K562 (cell line): ENCODE data around the gene TMEM92. TPM values are rescaled to one million over a fixed set of nuclear protein-coding genes. Genes with fewer than 3 reads are reported as not detected.
"Not testable (repeated sequence)": the region's sequence is repeated elsewhere in the genome, so short reads cannot be mapped to it uniquely, and the experiment has no call there.

Source experiments
- ATAC-seq: fragments of 200-7000 bp; cut with Tn5 transposase; 3 replicates; pipeline ENCODE4 v1.9.1; 2020; ENCODE audit warnings: moderate library complexity
- BruUV-seq: library from RNA; stranded (reverse); fragments of 400-500 nt; replicated peaks from 2 replicates; lab custom pipeline; 2021; lab: Mats Ljungman, UMichigan
- CTCF ChIA-PET: fragments of 300-600 bp; formaldehyde crosslinking; extraction: SDS; loops from one replicate; lab custom pipeline; 2021; ENCODE audit warnings: low intra/inter-chr PET ratio; lab: Yijun Ruan, JAX
- POLR2A ChIA-PET: fragments of 300-600, 350-650 bp; sonication (Branson Sonifier 250); formaldehyde crosslinking; extraction: SDS; loops from one replicate; lab custom pipeline; 2021; ENCODE audit warnings: antibody characterized with exemption, inconsistent platforms; lab: Yijun Ruan, JAX
- DNase-seq, 4 experiments: peaks; one replicate each; pipeline versions ENCODE4 v3.0.0 to v3.0.0-alpha.2; 2011 to 2018; ENCODE audit warnings: low spot score in 3 of 4, mixed read lengths in 3 of 4; ENCODE audit errors: extremely low read depth in 1 of 4
- FAIRE-seq: peaks from 2 replicates; lab custom pipeline; 2011; peaks lifted over from hg19 to GRCh38; lab: Jason Lieb, UNC
- H2AFZ ChIP-seq: 2 replicates; pipeline ENCODE4 v1.6.0; 2011; ENCODE audit warnings: low read depth, low read length, control low read depth, inconsistent platforms
- H3K27ac ChIP-seq: fragments of 200-600 bp; 3 replicates; pipeline ENCODE4 v1.8.0; 2011; ENCODE audit warnings: low read depth, mild to moderate bottlenecking, control low read depth, inconsistent platforms, low read length, moderate library complexity, mixed read lengths; ENCODE audit errors: extremely low read depth
- H3K27me3 ChIP-seq, 2 experiments: fragments of 300-600 bp in 1 of 2; 2 replicates in 1 of 2; 3 replicates in 1 of 2; pipeline versions ENCODE4 v1.6.0 to v1.8.0; 2011; ENCODE audit warnings: inconsistent platforms in 2 of 2, low read length in 2 of 2, mild to moderate bottlenecking in 1 of 2, mixed read lengths in 1 of 2, moderate library complexity in 1 of 2; ENCODE audit not compliant: control insufficient read depth in 2 of 2, insufficient read depth in 2 of 2
- H3K36me3 ChIP-seq: fragments of 300-600 bp; 3 replicates; pipeline ENCODE4 v1.8.0; 2011; ENCODE audit warnings: mild to moderate bottlenecking, low read length, inconsistent platforms; ENCODE audit not compliant: control insufficient read depth, insufficient read depth
- H3K4me1 ChIP-seq, 2 experiments: fragments of 200-600 bp in 1 of 2; replicated peaks in 1 of 2; 2 replicates in 1 of 2; 3 replicates in 1 of 2; pipeline versions ENCODE4 v1.5.1 to v1.8.0; 2011; ENCODE audit warnings: inconsistent platforms in 2 of 2, low read length in 2 of 2, mild to moderate bottlenecking in 1 of 2, mixed read lengths in 1 of 2, moderate library complexity in 1 of 2; ENCODE audit not compliant: control insufficient read depth in 2 of 2, insufficient read depth in 2 of 2
- H3K4me2 ChIP-seq: 2 replicates; pipeline ENCODE4 v1.6.1; 2011; ENCODE audit warnings: low read length, control low read depth, inconsistent platforms, mixed read lengths; ENCODE audit not compliant: insufficient read depth
- H3K4me3 ChIP-seq: fragments of 200-600 bp; sonication (generic), shearing (Covaris generic); 2 replicates; pipeline ENCODE4 v1.5.1; 2016; ENCODE audit warnings: control low read depth, inconsistent platforms
- H3K79me2 ChIP-seq: fragments of 200-600 bp; 3 replicates; pipeline ENCODE4 v1.8.0; 2011; ENCODE audit warnings: low read length, inconsistent platforms; ENCODE audit not compliant: control insufficient read depth, insufficient read depth
- H3K9ac ChIP-seq, 2 experiments: 2 replicates each; pipeline versions ENCODE4 v1.6.0 to v1.6.1; 2011; ENCODE audit warnings: low read depth in 2 of 2, low read length in 2 of 2, control low read depth in 1 of 2, inconsistent platforms in 1 of 2, mild to moderate bottlenecking in 1 of 2, mixed read lengths in 1 of 2; ENCODE audit not compliant: insufficient read depth in 1 of 2
- H3K9me1 ChIP-seq: one replicate; pipeline ENCODE4 v1.6.0; 2011; ENCODE audit warnings: inconsistent platforms, mild to moderate bottlenecking, low read length, moderate library complexity; ENCODE audit not compliant: control insufficient read depth, insufficient read depth
- H3K9me3 ChIP-seq: replicated peaks from 2 replicates; pipeline ENCODE4 v1.5.1; 2011; ENCODE audit warnings: low read depth, low read length, inconsistent platforms; ENCODE audit not compliant: control insufficient read depth, insufficient read depth
- H4K20me1 ChIP-seq: replicated peaks from 2 replicates; pipeline ENCODE4 v1.6.1; 2011; ENCODE audit warnings: low read length, inconsistent platforms, mixed read lengths; ENCODE audit not compliant: control insufficient read depth, insufficient read depth
- CREB1 ChIP-seq, 2 experiments: sonication (generic) in 1 of 2; formaldehyde crosslinking in 1 of 2; IDR thresholded peaks; 2 replicates each; pipeline versions ENCODE4 v1.6.1 to v1.8.0; 2012 to 2022; ENCODE audit warnings: inconsistent platforms in 1 of 2, mild to moderate bottlenecking in 1 of 2, missing genetic modification reagents in 1 of 2, moderate library complexity in 1 of 2
- KAT8 ChIP-seq: fragments of 450-650 bp; IDR thresholded peaks from 2 replicates; pipeline ENCODE4 v1.6.1; 2016; ENCODE audit warnings: low read depth, mild to moderate bottlenecking
- MED1 ChIP-seq: sonication (generic); formaldehyde crosslinking; IDR thresholded peaks from 2 replicates; pipeline ENCODE4 v1.8.1; 2023; ENCODE audit warnings: missing genetic modification reagents, borderline replicate concordance
- SMARCB1 ChIP-seq: IDR thresholded peaks from 2 replicates; pipeline ENCODE4 v1.6.1; 2011; ENCODE audit warnings: improper control_type of control experiment, low read depth; ENCODE audit not compliant: insufficient read length
- ZBTB8A ChIP-seq: fragments of 450-650 bp; IDR thresholded peaks from 2 replicates; pipeline ENCODE4 v1.6.1; 2018; ENCODE audit warnings: mild to moderate bottlenecking, moderate library complexity; ENCODE audit not compliant: partially characterized antibody
- ZNF444 ChIP-seq: fragments of 250-450 bp; sonication (Bioruptor Pico); IDR thresholded peaks from 2 replicates; pipeline ENCODE4 v1.4.0; 2020; ENCODE audit warnings: mild to moderate bottlenecking, moderate library complexity
- WGBS: fragments of 100-300 bp; shearing (Covaris generic); methylation state at CpG from one replicate; pipeline ENCODE4 v1.1.6; 2016; ENCODE audit warnings: low coverage, mixed read lengths; ENCODE audit not compliant: insufficient coverage; ENCODE audit errors: missing lambda C conversion rate; 5-methylcytosine and 5-hydroxymethylcytosine counted together
- in situ Hi-C: fragments of 300-500 bp; cut with MboI; formaldehyde crosslinking; loops from 4 replicates; pipeline ENCODE4 v1.15.0; 2018; ENCODE audit warnings: inconsistent platforms, mixed read lengths
- intact Hi-C: fragments of 100-400 bp; cut with micrococcal nuclease; formaldehyde crosslinking; loops from 2 replicates; pipeline ENCODE4 v1.14.2; 2022
- polyA plus RNA-seq, 8 experiments: library from polyadenylated mRNA; depleted of rRNA in 4 of 8; stranded (reverse) in 5 of 8; unstranded in 3 of 8; fragments of >200 nt; fragmentation: Nextera tagmentation in 2 of 8; fragmentation: Illumina TruSeq in 1 of 8; extraction: Ambion mirVana in 2 of 8; extraction: Trizol in 1 of 8; gene quantifications; 2 replicates each; pipeline versions ENCODE4 v1.2.1 to v1.2.3, GENCODE V29; 2011 to 2014; ENCODE audit warnings: inconsistent platforms in 1 of 8, missing spikeins in 1 of 8
- total RNA-seq, 7 experiments: library from RNA; depleted of rRNA in 6 of 7; stranded (reverse); fragments of >200 nt in 6 of 7; fragmentation: Illumina TruSeq in 2 of 7; extraction: Trizol in 2 of 7; gene quantifications; 2 replicates each; pipeline versions ENCODE4 v1.2.1 to v1.2.3, GENCODE V29; 2011 to 2021; ENCODE audit warnings: low replicate concordance in 1 of 7
- TF ChIP-seq, protein P1 (sequence below): fragments of 450-650 bp; IDR thresholded peaks from 2 replicates; pipeline ENCODE4 v1.6.1; 2016; ENCODE audit warnings: antibody characterized with exemption

The TMEM92 gene
- total and polyA plus RNA-seq, 9 of the 15 experiments (the other 6 are each of a cell fraction or from before 2014, with no cell fraction given) = 0.14 to 2.1 (median 0.40) TPM

DNA sequence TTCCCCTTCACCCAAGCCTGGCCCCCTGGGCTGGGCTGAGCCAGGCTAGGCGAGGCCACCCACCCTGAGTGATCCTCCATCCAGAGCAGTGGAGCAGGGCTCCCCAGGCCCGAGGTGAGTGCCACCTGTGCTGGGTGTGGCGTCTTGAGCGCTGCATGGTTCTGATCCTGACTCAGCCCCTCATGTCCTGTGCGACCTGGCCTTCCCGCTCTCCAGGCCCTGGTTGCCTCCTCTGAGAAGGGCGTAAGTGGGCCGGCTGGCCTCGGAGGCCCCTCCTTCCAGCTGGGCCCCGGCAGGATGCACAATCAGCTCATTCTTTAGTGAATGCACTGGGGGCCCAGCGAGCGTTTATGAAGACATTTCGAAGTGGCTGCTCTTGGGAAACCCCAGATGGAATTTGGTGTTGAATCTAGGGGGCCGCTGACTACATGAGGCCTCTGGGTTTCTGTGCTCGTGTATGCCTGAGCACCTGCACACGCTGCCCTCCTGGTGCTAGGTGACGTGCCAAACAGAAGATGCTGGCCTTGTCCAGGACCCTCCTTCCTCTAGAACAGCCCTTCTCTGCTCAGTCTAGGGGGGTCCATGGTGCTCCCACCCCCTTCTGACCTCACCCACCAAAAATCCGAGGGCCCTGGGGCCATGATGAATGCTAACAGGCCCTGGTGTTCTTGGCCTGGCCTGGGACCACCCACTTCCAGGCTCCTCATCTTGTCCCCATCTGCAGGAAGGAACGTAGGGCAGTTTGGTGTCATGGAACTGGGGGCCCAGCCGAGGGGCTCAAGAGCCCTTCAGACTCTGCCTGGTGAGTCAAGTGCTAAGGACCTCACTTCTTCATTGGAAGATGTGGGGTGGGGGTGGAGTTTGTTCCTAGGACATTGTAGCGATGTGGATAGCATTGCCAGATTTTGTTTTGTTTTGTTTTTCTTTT, 3.6 kb upstream of the TMEM92 start:
- intact Hi-C loops = loop anchor here (1.0 kb wide), 1 partner anchor 70 kb away; no protein-coding TSS in a partner anchor
- 42% methylated on average over 17 of the region's 21 CpGs for WGBS
- H3K36me3 ChIP-seq = no peaks in the 10 kb centered on the region
- H3K79me2 ChIP-seq = no peaks in the 10 kb centered on the region
- FAIRE-seq (no peak), DNase-seq (peak in 1 of 4 experiments; percentile 5), ATAC-seq (peak; percentile 6; the same call in 2 of the 3 replicates)
- H3K27me3 ChIP-seq = peaks cover 0 to 8% of the 10 kb centered on the region in 2 experiments; a peak in 2 of 5 replicates
- no peak overlapping the region for H3K4me2 ChIP-seq
- H3K9ac ChIP-seq = no peak overlapping the region
- peaks cover 12 to 31% of the 10 kb centered on the region in 2 experiments for H3K4me1 ChIP-seq
- H3K4me3 ChIP-seq = no peak overlapping the region
- in situ Hi-C loops = loop anchor here (5.0 kb wide), 1 partner anchor 63 kb away; no protein-coding TSS in a partner anchor
- ChIA-PET CTCF (interaction anchor here (0.6 to 6.8 kb wide), 2 partner anchors 70 to 82 kb away, joined by 3 to 147 read pairs; partner anchors contain the start of gene COL1A1), POLR2A (interaction anchor here (0.6 to 1.6 kb wide), 2 partner anchors 51 to 61 kb away, joined by 3 to 6 read pairs; no protein-coding TSS in a partner anchor)
- no peak overlapping the region for H2AFZ ChIP-seq
- TF ChIP-seq KAT8 = no peak
- TF ChIP-seq ZBTB8A = no peak
- TF ChIP-seq, protein P1, sequence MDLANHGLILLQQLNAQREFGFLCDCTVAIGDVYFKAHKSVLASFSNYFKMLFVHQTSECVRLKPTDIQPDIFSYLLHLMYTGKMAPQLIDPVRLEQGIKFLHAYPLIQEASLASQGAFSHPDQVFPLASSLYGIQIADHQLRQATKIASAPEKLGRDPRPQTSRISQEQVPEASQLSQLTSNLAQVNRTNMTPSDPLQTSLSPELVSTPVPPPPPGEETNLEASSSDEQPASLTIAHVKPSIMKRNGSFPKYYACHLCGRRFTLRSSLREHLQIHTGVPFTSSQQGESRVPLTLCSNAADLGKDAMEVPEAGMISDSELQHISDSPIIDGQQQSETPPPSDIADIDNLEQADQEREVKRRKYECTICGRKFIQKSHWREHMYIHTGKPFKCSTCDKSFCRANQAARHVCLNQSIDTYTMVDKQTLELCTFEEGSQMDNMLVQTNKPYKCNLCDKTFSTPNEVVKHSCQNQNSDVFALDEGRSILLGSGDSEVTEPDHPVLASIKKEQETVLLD = no peak
- no peak for TF ChIP-seq SMARCB1
- no peak for TF ChIP-seq CREB1 (IDR thresholded peaks at IDR 0.05)
- 0 out of 2 replicates have a peak, but pooled peaks have one; percentile 5 for TF ChIP-seq CREB1 (CRISPR knock-in tag; IDR thresholded peaks at IDR 0.05)
- no peak for TF ChIP-seq ZNF444 (CRISPR knock-in tag)
- no peak for TF ChIP-seq MED1 (CRISPR knock-in tag)
- BruUV-seq = no TSS peak
- no peak overlapping the region for H3K27ac ChIP-seq
- H3K9me1 ChIP-seq = no peaks in the 10 kb centered on the region
- H3K9me3 ChIP-seq = no peaks in the 10 kb centered on the region
- no peaks in the 10 kb centered on the region for H4K20me1 ChIP-seq

DNA sequence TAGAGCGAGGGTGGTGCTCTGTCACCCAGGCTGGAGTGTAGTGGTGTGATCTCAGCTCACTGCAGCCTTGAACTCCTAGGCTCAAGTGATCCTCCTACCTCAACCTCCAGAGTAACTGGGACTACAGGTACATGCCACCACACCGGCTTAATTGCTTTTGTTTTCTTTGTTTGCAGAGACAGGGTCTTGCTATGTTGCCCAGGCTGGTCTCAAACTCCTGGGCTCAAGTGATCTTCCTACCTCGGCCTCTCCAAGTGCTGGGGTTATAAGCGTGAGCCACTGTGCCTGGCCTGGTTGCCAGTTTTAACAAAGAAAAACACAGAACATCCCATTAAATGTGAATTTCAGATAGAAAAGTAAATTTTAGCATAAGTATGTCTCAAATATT, 2.9 kb upstream of the TMEM92 start:
- intact Hi-C loops, BruUV-seq, POLR2A ChIA-PET, H3K9me3 ChIP-seq, H4K20me1 ChIP-seq, H3K79me2 ChIP-seq, H3K9ac ChIP-seq, H3K27me3 ChIP-seq, H3K9me1 ChIP-seq, DNase-seq, FAIRE-seq, H3K4me2 ChIP-seq, H2AFZ ChIP-seq, H3K4me3 ChIP-seq, H3K27ac ChIP-seq, H3K36me3 ChIP-seq, ATAC-seq: not testable (repeated sequence)
- CTCF ChIA-PET = interaction anchor here (6.8 kb wide), 1 partner anchor 70 kb away, joined by 147 read pairs; the partner anchor contains the start of gene COL1A1
- WGBS = 39% methylated on average over 4 of the region's 4 CpGs
- H3K4me1 ChIP-seq = peaks cover 12 to 28% of the 10 kb centered on the region in 2 experiments
- in situ Hi-C loops = loop anchor here (5.0 kb wide), 1 partner anchor 64 kb away; no protein-coding TSS in a partner anchor
